Heart left ventricle (tissue), 13 donors: ENCODE data around the gene KCNH1.

Source experiments
- CTCF ChIP-seq, 12 donors: fragments of 200-600 bp; sonication (generic) in 4 of 12; IDR thresholded peaks; one replicate each; pipeline versions ENCODE4 v1.5.0 to v1.8.0; 2018 to 2022; ENCODE audit warnings: antibody characterized with exemption in 12 of 12, mild to moderate bottlenecking in 5 of 12
- POLR2A ChIP-seq, 2 donors: fragments of 450-650 bp; IDR thresholded peaks; one replicate each; pipeline ENCODE4 v1.6.1; 2017; ENCODE audit warnings: antibody characterized with exemption in 2 of 2, mild to moderate bottlenecking in 2 of 2, moderate library complexity in 2 of 2
- donor health status: ischemic (EF 13 %, LVEDD 7.1; RV severe dilation, severe dysfunction).
- donor health status: DM: no; HTN: yes; CAD: no.
- donor health status: DM: no; HTN: no; CAD: no.
- donor health status: ischemic (EF 25% LVEDD 6.9; RV normal size, moderate dysfunction).
- donor health status: ischemic (EF 25% LVEDD 5.7; RV mildly dilated, moderate dysfunction).
- donor health status: ischemic (EF 35%, LVEDD 5.7; RV mildly dilated, moderate dysfunction).
- donor health status: nonischemic (EF 11% LVEDD 7.7; RV severe dilation, severe dysfunction).
- donor health status: DM: yes; HTN: yes; CAD: no.
- donor health status: PGD.
- donor health status: ischemic (EF 29% LVEDD 5.4; RV normal size, mild dysfunction).
- donor health status: nonischemic (EF 23%, LVEDD 6.1; RV moderate dilation, normal function).

GRCh38 chr1:210912752-210913151, 221.2 kb downstream of the KCNH1 start:
- TF ChIP-seq CTCF (IDR thresholded peaks at IDR 0.05) = no peak
- no peak for TF ChIP-seq POLR2A (IDR thresholded peaks at IDR 0.05)
